ENCODE measurements around the gene ALG1.
"Not testable (repeated sequence)": the region's sequence is repeated elsewhere in the genome, so short reads cannot be mapped to it uniquely, and the experiment has no call there.

ALG1 gene

GRCh38 chr16:5075637-5076036 is 4.0 kb downstream of the ALG1 start:
- DNase-seq = no peak

GRCh38 chr16:5077304-5077703 is 5.7 kb downstream of the ALG1 start:
- no peak for DNase-seq

- no peak for DNase-seq
Measured at GRCh38 chr16:5078626-5079025, 7.0 kb downstream of the ALG1 start.

GRCh38 chr16:5080461-5080860 is 8.8 kb downstream of the ALG1 start:
- DNase-seq = not testable (repeated sequence)

- not testable (repeated sequence) for DNase-seq
Measured at GRCh38 chr16:5080996-5081395, 9.4 kb downstream of the ALG1 start.

GRCh38 chr16:5083646-5084045 is 12.0 kb downstream of the ALG1 start:
- not testable (repeated sequence) for DNase-seq

- not testable (repeated sequence) for DNase-seq
Measured at GRCh38 chr16:5084099-5084731, 12.6 kb downstream of the ALG1 start.

GRCh38 chr16:5084802-5085201 is 13.2 kb downstream of the ALG1 start:
- not testable (repeated sequence) for DNase-seq

GRCh38 chr16:5085716-5086115 is 14.1 kb downstream of the ALG1 start:
- not testable (repeated sequence) for DNase-seq

- DNase-seq = not testable (repeated sequence)
Measured at GRCh38 chr16:5088086-5088790, 16.6 kb downstream of the ALG1 start.

GRCh38 chr16:5088936-5089335 is 17.3 kb downstream of the ALG1 start:
- not testable (repeated sequence) for DNase-seq

- DNase-seq = not testable (repeated sequence)
Measured at GRCh38 chr16:5089911-5090555, 18.4 kb downstream of the ALG1 start.

- not testable (repeated sequence) for DNase-seq
Measured at GRCh38 chr16:5090592-5090991, 18.9 kb downstream of the ALG1 start.

GRCh38 chr16:5093081-5093480 is 21.4 kb downstream of the ALG1 start:
- DNase-seq = not testable (repeated sequence)

GRCh38 chr16:5093746-5094145 is 22.1 kb downstream of the ALG1 start:
- not testable (repeated sequence) for DNase-seq

- DNase-seq = not testable (repeated sequence)
Measured at GRCh38 chr16:5095145-5095830, 23.6 kb downstream of the ALG1 start.

GRCh38 chr16:5096437-5097060 is 24.9 kb downstream of the ALG1 start:
- not testable (repeated sequence) for DNase-seq

GRCh38 chr16:5097061-5097469 is 25.4 kb downstream of the ALG1 start:
- not testable (repeated sequence) for DNase-seq

GRCh38 chr16:5097470-5098220 is 26.0 kb downstream of the ALG1 start, which contains the start of gene EEF2KMT:
EEF2KMT (minus strand) TSS chr16:5097795; CDS start chr16:5097739, 56 bp downstream.
- peak; percentile 49 for DNase-seq

- not testable (repeated sequence) for DNase-seq
Measured at GRCh38 chr16:5098221-5099159, 26.8 kb downstream of the ALG1 start.

GRCh38 chr16:5099174-5099573 is 27.5 kb downstream of the ALG1 start:
- DNase-seq = not testable (repeated sequence)
